ENCODE measurements around the gene NTN5.
"Not testable (repeated sequence)": the region's sequence is repeated elsewhere in the genome, so short reads cannot be mapped to it uniquely, and the experiment has no call there.

The NTN5 gene, protein sequence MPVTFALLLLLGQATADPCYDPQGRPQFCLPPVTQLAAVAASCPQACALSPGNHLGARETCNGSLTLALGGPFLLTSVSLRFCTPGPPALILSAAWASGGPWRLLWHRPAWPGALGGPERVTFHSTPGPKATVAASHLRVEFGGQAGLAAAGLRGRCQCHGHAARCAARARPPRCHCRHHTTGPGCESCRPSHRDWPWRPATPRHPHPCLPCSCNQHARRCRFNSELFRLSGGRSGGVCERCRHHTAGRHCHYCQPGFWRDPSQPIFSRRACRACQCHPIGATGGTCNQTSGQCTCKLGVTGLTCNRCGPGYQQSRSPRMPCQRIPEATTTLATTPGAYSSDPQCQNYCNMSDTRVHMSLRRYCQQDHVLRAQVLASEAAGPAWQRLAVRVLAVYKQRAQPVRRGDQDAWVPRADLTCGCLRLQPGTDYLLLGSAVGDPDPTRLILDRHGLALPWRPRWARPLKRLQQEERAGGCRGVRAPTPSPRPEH

DNA sequence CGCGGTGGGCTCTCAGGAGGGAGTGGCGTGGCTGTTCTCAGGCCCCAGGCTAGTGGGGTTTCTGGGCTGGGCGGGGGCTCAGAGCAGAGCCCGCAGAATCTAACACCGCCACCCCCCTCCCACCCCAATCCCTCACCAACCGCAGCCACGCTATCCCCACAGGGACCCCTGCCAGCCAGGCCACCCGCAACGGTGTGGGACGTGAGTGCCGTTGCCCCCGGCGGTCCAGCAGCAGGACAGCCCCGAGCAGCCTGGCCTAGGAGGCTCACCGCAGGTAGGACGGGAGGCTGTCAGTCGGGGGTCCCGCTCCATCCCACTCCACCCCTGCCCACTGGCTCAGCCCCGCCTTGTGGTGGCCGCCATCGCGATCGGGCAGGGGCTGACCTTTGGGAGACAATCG lies at the start of gene NTN5:
NTN5 (minus strand) TSS at position 24 of the 400 bp plus-strand sequence. CDS start 2,031 bp downstream, outside the sequence.
- DNase-seq: no peak

DNA sequence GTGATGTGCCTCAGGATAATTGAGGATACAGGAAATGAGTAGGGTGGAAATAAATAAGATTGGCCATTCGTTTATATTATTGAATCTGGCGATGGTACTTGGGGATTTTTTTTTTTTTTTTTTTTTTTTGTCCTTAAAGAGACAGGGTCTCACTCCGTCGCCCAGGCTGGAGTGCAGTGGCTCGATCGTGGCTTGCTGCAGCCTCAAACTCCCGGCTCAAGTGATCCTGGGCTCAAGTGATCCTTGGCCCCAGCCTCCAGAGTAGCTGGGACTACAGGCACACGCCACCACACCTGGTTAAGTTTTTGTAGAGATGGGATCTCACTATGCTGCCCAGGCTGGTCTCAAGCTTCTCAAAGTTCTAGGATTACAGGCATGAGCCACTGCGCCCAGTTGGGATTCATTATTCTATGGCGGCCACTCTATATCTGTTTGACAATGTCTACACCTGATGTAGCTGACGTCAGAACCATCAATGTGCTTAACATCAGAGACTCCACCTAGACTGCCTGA lies 49.4 kb upstream of the NTN5 start:
- DNase-seq: no peak

GRCh38 chr19:48720613-48721296 lies 47.9 kb upstream of the NTN5 start:
- peak; percentile 99 for DNase-seq

DNA sequence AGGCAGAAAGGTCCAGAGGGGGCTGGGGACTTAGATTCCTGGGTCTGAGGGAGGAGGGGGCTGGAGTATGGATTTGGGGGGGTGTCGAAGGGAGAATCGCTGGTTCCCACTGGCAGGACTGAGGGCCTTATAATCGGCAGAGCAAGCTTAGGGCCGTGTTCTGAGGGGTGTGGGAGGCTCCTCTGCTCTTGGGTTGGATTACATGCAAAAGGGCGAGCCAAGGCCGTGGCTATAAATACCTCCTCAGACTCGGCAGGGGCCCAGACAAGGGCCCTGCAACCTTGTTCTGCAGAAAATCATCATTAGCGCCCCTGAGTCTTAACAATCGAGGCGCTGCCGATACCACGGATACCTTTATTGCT lies 47.4 kb upstream of the NTN5 start:
- DNase-seq: no peak

GRCh38 chr19:48719263-48720171 lies 46.7 kb upstream of the NTN5 start, which contains the start of gene MAMSTR:
Gene MAMSTR (minus strand): TSS chr19:48719725. CDS start chr19:48719031, 694 bp downstream.
- no peak for DNase-seq

GRCh38 chr19:48718711-48719231 lies 46.0 kb upstream of the NTN5 start:
- no peak for DNase-seq

- DNase-seq: not testable (repeated sequence)
These were observed 45.3 kb upstream of the NTN5 start for GRCh38 chr19:48718106-48718505.

DNA sequence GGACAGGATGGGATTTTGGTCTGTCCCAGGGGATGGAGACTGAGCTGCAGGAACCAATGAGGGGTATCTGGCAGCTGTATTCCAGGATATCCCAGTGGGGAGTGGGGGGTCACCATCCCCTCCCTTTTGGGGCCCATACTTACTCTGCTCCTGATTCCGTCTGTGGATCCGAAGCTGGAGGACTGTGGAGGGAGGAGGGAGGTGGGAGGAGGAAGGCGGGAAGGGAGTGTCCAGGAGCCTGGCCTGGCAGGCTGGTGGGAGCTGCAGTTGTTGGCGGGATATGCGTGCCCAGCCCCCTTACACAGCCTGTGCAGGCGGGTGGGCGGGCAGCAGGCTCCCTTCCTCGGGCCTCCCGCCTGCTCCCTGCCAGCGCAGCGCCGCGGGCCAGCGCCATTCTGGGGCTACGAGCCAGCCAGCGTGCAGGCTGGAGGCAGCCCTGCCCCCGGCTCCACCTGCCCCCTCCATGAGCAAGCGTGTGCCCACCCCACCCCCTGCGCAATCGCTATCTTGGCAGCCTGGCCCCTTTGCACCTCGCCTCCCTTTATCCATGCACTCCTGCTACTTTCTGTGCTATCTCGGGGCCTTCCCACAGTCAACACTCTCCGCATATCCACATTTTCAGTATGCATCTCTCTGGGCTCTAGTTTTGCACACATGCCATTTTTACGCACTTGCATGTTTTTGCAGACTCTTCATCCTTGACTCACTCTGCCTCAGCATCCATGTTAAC lies 43.9 kb upstream of the NTN5 start:
- DNase-seq: peak; percentile 52

GRCh38 chr19:48715681-48716171 lies 42.9 kb upstream of the NTN5 start:
- DNase-seq: no peak

DNA sequence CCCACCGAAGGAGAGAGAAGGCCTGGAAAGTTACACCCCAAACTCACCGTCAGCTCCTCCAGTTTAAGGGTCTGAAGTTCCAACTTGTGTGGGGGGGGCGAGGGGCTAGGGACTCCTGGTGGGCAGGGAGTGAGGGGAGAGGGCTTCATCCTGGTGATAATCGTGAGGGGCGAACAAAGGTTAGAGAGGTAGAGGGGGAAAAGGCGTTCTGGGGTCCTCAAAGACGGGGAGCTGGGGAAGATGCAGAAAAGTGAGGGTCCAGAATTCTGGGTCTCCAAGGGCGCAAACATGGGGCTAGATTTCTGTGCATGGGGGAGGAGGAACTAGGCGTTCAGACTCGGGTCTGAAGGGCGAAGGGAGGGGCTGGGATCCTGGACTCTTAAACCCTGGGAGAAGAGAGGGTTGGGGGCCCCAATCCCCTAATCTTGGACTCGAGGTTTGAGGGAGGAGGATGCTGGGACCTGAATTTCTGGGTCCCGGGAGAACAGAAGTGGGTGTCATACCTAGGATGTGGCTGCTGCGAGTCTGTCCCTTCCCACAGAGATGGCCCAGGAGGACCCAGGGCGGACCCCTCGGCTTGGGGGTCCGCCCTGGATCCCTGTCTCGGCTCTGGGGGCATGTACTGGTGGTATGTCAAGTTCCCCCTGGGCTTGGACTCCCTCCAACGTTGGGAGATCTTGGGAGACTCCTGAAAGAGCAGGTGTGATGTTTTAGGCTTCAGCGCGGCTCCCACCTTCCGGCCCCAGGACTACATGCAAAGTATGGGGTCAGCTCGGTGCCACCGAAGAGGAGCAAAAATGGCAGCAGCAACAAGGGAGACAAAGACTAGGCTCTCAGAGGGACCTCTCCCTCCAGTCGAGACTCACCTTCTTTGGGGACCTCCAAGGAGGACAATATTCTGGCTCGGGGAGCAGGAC lies 42.2 kb upstream of the NTN5 start:
- no peak for DNase-seq

DNA sequence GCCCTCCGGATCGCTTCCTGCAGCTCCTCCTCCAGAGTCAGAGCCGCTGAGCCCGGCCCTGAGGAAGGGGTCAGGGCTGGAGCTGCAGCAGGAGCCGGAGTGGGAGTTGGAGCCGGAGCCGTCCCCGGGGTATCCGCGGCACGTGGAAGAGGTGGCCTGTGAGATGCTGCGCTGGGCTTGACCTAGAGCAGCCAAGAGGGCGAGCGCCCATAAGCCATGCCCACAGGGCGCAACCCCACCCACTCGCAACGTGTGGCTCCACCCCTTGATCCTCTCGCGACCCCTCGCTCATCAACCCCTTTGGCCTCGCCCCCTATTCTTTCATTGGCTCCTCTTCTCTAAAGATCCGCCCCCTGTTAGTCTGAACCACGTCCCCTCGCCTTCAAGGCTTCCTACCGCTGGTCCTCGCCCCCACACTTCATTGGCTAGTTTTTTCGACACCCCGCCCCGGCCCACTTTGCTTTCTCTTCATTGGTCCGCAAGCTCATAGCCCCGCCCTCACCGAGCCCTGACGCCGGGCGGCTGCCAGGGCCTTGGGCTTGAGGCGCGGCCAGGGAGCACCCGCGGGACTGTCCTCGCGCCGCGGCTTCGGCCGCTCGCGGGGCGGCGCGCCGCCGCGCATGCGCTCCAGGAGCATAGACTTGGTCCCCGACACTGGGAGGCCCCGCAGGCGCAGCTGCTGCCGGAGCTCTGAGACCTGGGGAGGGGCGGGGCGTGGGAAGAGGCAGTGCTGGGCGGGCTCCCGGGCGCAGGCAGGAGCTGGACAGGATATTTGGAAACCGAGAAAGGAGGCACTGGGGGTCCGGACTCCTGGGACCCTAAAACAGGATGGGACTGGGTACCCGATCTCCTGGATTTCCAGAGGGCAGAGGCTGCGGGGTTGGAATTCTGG lies 41.3 kb upstream of the NTN5 start:
- peak; percentile 100 for DNase-seq

GRCh38 chr19:48713041-48713863 lies 40.4 kb upstream of the NTN5 start:
- DNase-seq: peak; percentile 60

GRCh38 chr19:48711106-48711662 lies 38.4 kb upstream of the NTN5 start:
- DNase-seq: no peak

DNA sequence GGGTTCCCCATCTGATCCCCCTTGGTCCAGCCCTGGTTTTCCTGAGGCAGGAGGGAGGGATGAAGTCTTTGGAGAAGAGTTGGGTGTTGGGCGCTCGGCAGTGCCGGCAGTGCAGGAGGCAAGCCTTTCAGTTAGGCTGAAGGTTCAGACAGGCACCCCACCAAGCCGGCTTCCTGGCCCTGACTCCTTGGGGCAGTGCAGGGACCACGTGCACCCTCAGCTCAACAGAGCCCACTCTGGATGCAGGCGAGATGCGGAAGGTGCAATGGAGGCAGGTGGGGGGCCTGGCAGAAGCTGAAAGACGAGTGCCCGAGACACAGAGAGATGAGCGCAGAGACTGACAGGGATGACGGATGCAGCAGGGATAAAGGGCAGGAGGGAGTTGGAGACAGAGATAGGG lies 35.7 kb upstream of the NTN5 start:
- DNase-seq: no peak

- DNase-seq: no peak
These were observed 32.6 kb upstream of the NTN5 start for GRCh38 chr19:48705431-48705830.

DNA sequence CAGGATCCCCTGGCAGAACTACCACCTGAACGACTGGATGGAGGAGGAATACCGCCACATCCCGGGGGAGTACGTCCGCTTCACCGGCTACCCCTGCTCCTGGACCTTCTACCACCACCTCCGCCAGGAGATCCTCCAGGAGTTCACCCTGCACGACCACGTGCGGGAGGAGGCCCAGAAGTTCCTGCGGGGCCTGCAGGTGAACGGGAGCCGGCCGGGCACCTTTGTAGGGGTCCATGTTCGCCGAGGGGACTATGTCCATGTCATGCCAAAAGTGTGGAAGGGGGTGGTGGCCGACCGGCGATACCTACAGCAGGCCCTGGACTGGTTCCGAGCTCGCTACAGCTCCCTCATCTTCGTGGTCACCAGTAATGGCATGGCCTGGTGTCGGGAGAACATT lies 30.5 kb upstream of the NTN5 start:
- DNase-seq: no peak

- DNase-seq: no peak
These were observed 29.9 kb upstream of the NTN5 start for GRCh38 chr19:48702701-48703100.

DNA sequence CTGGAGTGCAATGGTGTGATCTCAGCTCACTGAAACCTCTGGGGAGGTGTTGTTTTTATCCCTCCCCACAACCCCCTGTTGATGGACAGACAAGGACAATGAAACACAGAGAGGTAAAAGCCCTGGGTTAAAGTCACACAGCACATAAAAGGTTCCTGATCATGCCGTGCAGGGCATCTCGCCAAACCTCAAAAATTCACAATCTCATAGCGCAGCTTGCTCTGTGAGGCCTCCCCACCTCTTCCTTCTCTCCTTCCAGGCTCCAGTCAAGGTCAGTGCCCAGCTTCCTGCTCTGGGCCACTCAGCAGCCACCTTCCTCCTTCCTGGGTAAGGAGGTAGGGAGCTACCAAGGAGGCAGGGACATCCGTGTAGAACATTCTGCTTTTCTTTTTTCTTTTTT lies 25.2 kb upstream of the NTN5 start:
- DNase-seq: peak; percentile 92
